ENCODE results near the gene HOXA6.

- TF ChIP-seq TFAM (CRISPR knock-in tag; conservative IDR thresholded peaks at IDR 0.05) (no peak), JUNB (CRISPR knock-in tag; conservative IDR thresholded peaks at IDR 0.05) (no peak), GMEB1 (CRISPR knock-in tag; IDR thresholded peaks at IDR 0.05) (no peak), RBM14 (IDR thresholded peaks at IDR 0.05; ENCODE audit: borderline replicate concordance, insufficient read depth, low read depth, low read length) (no peak), EZH2 (IDR thresholded peaks at IDR 0.05; ENCODE audit: borderline replicate concordance, low read depth, low read length) (no peak), CC2D1A (IDR thresholded peaks at IDR 0.05) (no peak), MECOM (CRISPR knock-in tag; IDR thresholded peaks at IDR 0.05) (no peak), ARID2 (IDR thresholded peaks at IDR 0.05) (no peak), ATF6 (CRISPR knock-in tag; IDR thresholded peaks at IDR 0.05) (no peak), MTA2 (IDR thresholded peaks at IDR 0.05; ENCODE audit: low read depth) (no peak)
These were observed 51.4 kb downstream of the HOXA6 start, which contains the start of gene HOXA1 for GRCh38 chr7:27095897-27096767.
